ENCODE results near the gene GNL2.
"Not testable (repeated sequence)": the region's sequence is repeated elsewhere in the genome, so short reads cannot be mapped to it uniquely, and the experiment has no call there.

Gene GNL2

GRCh38 chr1:37559080-37559479 is 36.7 kb downstream of the GNL2 start:
- DNase-seq = no peak

GRCh38 chr1:37558411-37558810 is 37.3 kb downstream of the GNL2 start:
- no peak for DNase-seq

GRCh38 chr1:37557402-37557801 is 38.3 kb downstream of the GNL2 start:
- DNase-seq = no peak

GRCh38 chr1:37556712-37557196 is 39.0 kb downstream of the GNL2 start, which contains the start of gene DNALI1:
Gene DNALI1 (plus strand): TSS chr1:37556940. CDS start chr1:37556995, 55 bp downstream.
- peak; percentile 55 for DNase-seq

- DNase-seq = peak; percentile 94
Observed at GRCh38 chr1:37553927-37554808, 41.6 kb downstream of the GNL2 start, which contains the start of gene SNIP1. Gene SNIP1 (minus strand): TSS chr1:37554293. CDS start chr1:37554229, 64 bp downstream.

GRCh38 chr1:37553598-37553926 is 42.2 kb downstream of the GNL2 start:
- DNase-seq = no peak

- no peak for DNase-seq
Observed at GRCh38 chr1:37549341-37549740, 46.4 kb downstream of the GNL2 start.

GRCh38 chr1:37545019-37545418 is 50.7 kb downstream of the GNL2 start:
- DNase-seq = no peak

- no peak for DNase-seq
Observed at GRCh38 chr1:37544530-37544929, 51.2 kb downstream of the GNL2 start.

- DNase-seq = no peak
Observed at GRCh38 chr1:37540036-37540785, 55.5 kb downstream of the GNL2 start.

GRCh38 chr1:37539154-37539553 is 56.6 kb downstream of the GNL2 start:
- not testable (repeated sequence) for DNase-seq

- peak; percentile 49 for DNase-seq
Observed at GRCh38 chr1:37537378-37537777, 58.4 kb downstream of the GNL2 start.

GRCh38 chr1:37533317-37534093 is 62.2 kb downstream of the GNL2 start:
- no peak for DNase-seq

GRCh38 chr1:37532418-37533156 is 63.1 kb downstream of the GNL2 start:
- not testable (repeated sequence) for DNase-seq

GRCh38 chr1:37529888-37530287 is 65.8 kb downstream of the GNL2 start:
- not testable (repeated sequence) for DNase-seq

- DNase-seq = peak; percentile 24
Observed at GRCh38 chr1:37519613-37520012, 76.1 kb downstream of the GNL2 start.

- peak; percentile 64 for DNase-seq
Observed at GRCh38 chr1:37518929-37519328, 76.8 kb downstream of the GNL2 start.

GRCh38 chr1:37518241-37518640 is 77.5 kb downstream of the GNL2 start:
- not testable (repeated sequence) for DNase-seq

- no peak for DNase-seq
Observed at GRCh38 chr1:37517569-37517968, 78.2 kb downstream of the GNL2 start.
